IMR-90 (cell line): ENCODE results near the gene C1orf141. TPM values are rescaled to one million over a fixed set of nuclear protein-coding genes. Genes with fewer than 3 reads are reported as not detected.

Experiments
- ATAC-seq: fragments of 200-7000 bp; cut with Tn5 transposase; 2 replicates; pipeline ENCODE4 v1.9.1; 2020; ENCODE audit warnings: low read depth, mild to moderate bottlenecking, moderate library complexity
- BruUV-seq: library from RNA; stranded (reverse); fragments of 400-500 nt; replicated peaks from 2 replicates; lab custom pipeline; 2021; lab: Mats Ljungman, UMichigan
- CTCF ChIA-PET: fragments of 300-600 bp; formaldehyde crosslinking; extraction: SDS; loops from one replicate; lab custom pipeline; 2021; ENCODE audit warnings: antibody characterized with exemption; lab: Yijun Ruan, JAX
- POLR2A ChIA-PET: fragments of 300-600 bp; sonication (Branson Sonifier 250); formaldehyde crosslinking; loops from one replicate; lab custom pipeline; 2022; ENCODE audit warnings: antibody characterized with exemption; ENCODE audit not compliant: unreplicated experiment; lab: Charles Lee
- DNase-seq: peaks from one replicate; pipeline ENCODE4 v3.0.0; 2013
- H2AFZ ChIP-seq: replicated peaks from 2 replicates; pipeline ENCODE3; 2013; ENCODE audit warnings: low read length, mild to moderate bottlenecking; ENCODE audit not compliant: poor library complexity
- H2AK5ac ChIP-seq: 2 replicates; pipeline ENCODE4 v1.6.1; 2013; ENCODE audit warnings: low read depth, low read length, inconsistent platforms
- H2AK9ac ChIP-seq: replicated peaks from 2 replicates; pipeline ENCODE3; 2013; ENCODE audit warnings: mild to moderate bottlenecking, low read depth, low read length, moderate library complexity; ENCODE audit not compliant: poor library complexity
- H2BK120ac ChIP-seq: 2 replicates; pipeline ENCODE4 v1.6.1; 2013; ENCODE audit warnings: low read depth, low read length, inconsistent platforms
- H2BK15ac ChIP-seq: 3 replicates; pipeline ENCODE4 v1.6.1; 2013; ENCODE audit warnings: low read depth, low read length, inconsistent platforms
- H2BK20ac ChIP-seq: 2 replicates; pipeline ENCODE4 v1.6.1; 2013; ENCODE audit warnings: low read depth, mild to moderate bottlenecking, inconsistent platforms, low read length, moderate library complexity
- H2BK5ac ChIP-seq: 2 replicates; pipeline ENCODE4 v1.6.1; 2013; ENCODE audit warnings: mild to moderate bottlenecking, low read depth, low read length, inconsistent platforms; ENCODE audit not compliant: poor library complexity, severe bottlenecking
- H3K14ac ChIP-seq: replicated peaks from 2 replicates; pipeline ENCODE4 v1.6.1; 2013; ENCODE audit warnings: low read depth, low read length, inconsistent platforms
- H3K18ac ChIP-seq: 2 replicates; pipeline ENCODE4 v1.6.1; 2013; ENCODE audit warnings: low read depth, low read length, control low read depth
- H3K23ac ChIP-seq: 2 replicates; pipeline ENCODE4 v1.6.1; 2013; ENCODE audit warnings: low read depth, low read length, inconsistent platforms
- H3K27ac ChIP-seq: 2 replicates; pipeline ENCODE4 v1.5.1; 2013; ENCODE audit warnings: mild to moderate bottlenecking, control low read depth, low read length; ENCODE audit not compliant: insufficient read depth
- H3K27me3 ChIP-seq: 2 replicates; pipeline ENCODE4 v1.6.1; 2013; ENCODE audit warnings: low read length; ENCODE audit not compliant: control insufficient read depth, insufficient read depth
- H3K36me3 ChIP-seq: 2 replicates; pipeline ENCODE4 v1.6.1; 2013; ENCODE audit warnings: low read length, mixed read lengths; ENCODE audit not compliant: control insufficient read depth, insufficient read depth
- H3K4ac ChIP-seq: 2 replicates; pipeline ENCODE4 v1.6.1; 2013; ENCODE audit warnings: low read depth, low read length, inconsistent platforms
- H3K4me1 ChIP-seq: 2 replicates; pipeline ENCODE4 v1.6.1; 2013; ENCODE audit warnings: low read length, mixed read lengths; ENCODE audit not compliant: control insufficient read depth, insufficient read depth
- H3K4me2 ChIP-seq: 2 replicates; pipeline ENCODE4 v1.6.1; 2013; ENCODE audit warnings: low read depth, mild to moderate bottlenecking, control low read depth, low read length, moderate library complexity
- H3K4me3 ChIP-seq: 2 replicates; pipeline ENCODE4 v1.5.1; 2013; ENCODE audit warnings: low read depth, mild to moderate bottlenecking, control low read depth, low read length, moderate library complexity; ENCODE audit not compliant: insufficient read depth
- H3K56ac ChIP-seq: 2 replicates; pipeline ENCODE4 v1.6.1; 2013; ENCODE audit warnings: low read length, inconsistent platforms; ENCODE audit not compliant: insufficient read depth; ENCODE audit errors: extremely low read depth
- H3K79me1 ChIP-seq, 2 experiments: 2 replicates each; pipeline ENCODE4 v1.6.1; 2013; ENCODE audit warnings: low read length in 2 of 2, inconsistent platforms in 1 of 2, low read depth in 1 of 2
- H3K9ac ChIP-seq: 2 replicates; pipeline ENCODE4 v1.6.1; 2013; ENCODE audit warnings: low read depth, low read length, control low read depth
- H3K9me1 ChIP-seq: 2 replicates; pipeline ENCODE4 v1.6.1; 2013; ENCODE audit warnings: low read length, inconsistent platforms; ENCODE audit not compliant: insufficient read depth
- H3K9me3 ChIP-seq: 2 replicates; pipeline ENCODE4 v1.6.1; 2013; ENCODE audit warnings: low read length; ENCODE audit not compliant: control insufficient read depth, insufficient read depth
- H4K20me1 ChIP-seq: 2 replicates; pipeline ENCODE4 v1.6.1; 2013; ENCODE audit warnings: low read length, inconsistent platforms; ENCODE audit not compliant: insufficient read depth
- H4K5ac ChIP-seq: 2 replicates; pipeline ENCODE4 v1.6.1; 2013; ENCODE audit warnings: mild to moderate bottlenecking, low read depth, low read length, control low read depth
- H4K8ac ChIP-seq, 2 experiments: 2 replicates each; pipeline ENCODE4 v1.6.1; 2013; ENCODE audit warnings: low read depth in 2 of 2, low read length in 2 of 2, control low read depth in 1 of 2, inconsistent platforms in 1 of 2
- H4K91ac ChIP-seq: 2 replicates; pipeline ENCODE4 v1.6.1; 2013; ENCODE audit warnings: low read depth, low read length, inconsistent platforms; ENCODE audit not compliant: insufficient read depth
- MAFK ChIP-seq: IDR thresholded peaks from 2 replicates; pipeline ENCODE4 v1.6.1; 2012; ENCODE audit warnings: low read depth, low read length, improper control_type of control experiment
- WGBS, 2 experiments: methylation state at CpG; one replicate each; pipeline versions ENCODE4 v1.1.5 to v1.1.7; 2013; ENCODE audit warnings: missing lambda C conversion rate in 2 of 2; ENCODE audit not compliant: insufficient read length in 1 of 2; ENCODE audit errors: extremely low coverage in 2 of 2; 5-methylcytosine and 5-hydroxymethylcytosine counted together
- dilution Hi-C: fragments of 300-500 bp; cut with HindIII; formaldehyde crosslinking; loops from one replicate; pipeline ENCODE4 v1.14.3; 2018; ENCODE audit warnings: low sequenced_read_pairs; ENCODE audit not compliant: unreplicated experiment
- in situ Hi-C: fragments of 300-500 bp; cut with MboI; formaldehyde crosslinking; loops from 3 replicates; pipeline ENCODE4 v1.14.3; 2019; ENCODE audit warnings: low sequenced_read_pairs, inconsistent platforms, mixed read lengths
- intact Hi-C: fragments of 100-400 bp; cut with micrococcal nuclease; formaldehyde crosslinking; loops from 2 replicates; pipeline ENCODE4 v1.10.0; 2022
- polyA plus RNA-seq, 3 experiments: library from polyadenylated mRNA; depleted of rRNA; stranded (reverse); fragments of >200 nt; gene quantifications; 2 replicates each; pipeline ENCODE4 v1.2.3, GENCODE V29; 2012; ENCODE audit warnings: low replicate concordance in 1 of 3
- total RNA-seq: library from RNA; depleted of rRNA; stranded (reverse); fragments of >200 nt; gene quantifications from 2 replicates; pipeline ENCODE4 v1.2.3, GENCODE V29; 2012
- TF ChIP-seq, protein P1 (sequence below): fragments of 150-350 bp; IDR thresholded peaks from 2 replicates; pipeline ENCODE4 v1.6.1; 2017; ENCODE audit warnings: mild to moderate bottlenecking, antibody characterized with exemption, low read length, low read depth

C1orf141 gene
- total and polyA plus RNA-seq, 2 of the 4 experiments (the other 2 are of a cell fraction), result not detected

DNA sequence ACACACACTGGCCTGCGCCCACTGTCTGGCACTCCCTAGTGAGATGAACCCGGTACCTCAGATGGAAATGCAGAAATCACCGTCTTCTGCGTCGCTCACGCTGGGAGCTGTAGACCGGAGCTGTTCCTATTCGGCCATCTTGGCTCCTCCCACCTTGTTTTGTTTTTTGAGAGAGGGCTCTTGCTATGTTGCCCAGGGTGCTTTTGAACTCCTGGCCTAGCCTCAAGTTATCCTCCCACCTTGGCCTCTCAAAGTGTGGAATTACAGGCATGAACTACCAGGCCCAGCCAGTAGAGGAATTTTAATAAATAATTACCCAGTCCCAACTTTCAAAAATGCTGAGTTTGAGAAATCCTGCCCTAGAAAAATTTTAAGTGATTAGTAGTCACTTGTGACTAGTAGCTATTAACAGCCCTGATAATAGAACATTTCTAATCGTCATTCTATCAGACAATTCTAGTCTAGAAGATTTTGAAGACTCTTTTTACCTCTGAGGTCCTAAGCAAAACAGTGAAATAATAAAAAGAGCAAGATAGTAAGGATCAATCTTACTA lies 49.9 kb downstream of the C1orf141 start:
- dilution Hi-C loops (no loop called here), in situ Hi-C loops (no loop called here), intact Hi-C loops (no loop called here)
- H2BK15ac ChIP-seq, result no peak overlapping the region
- CTCF ChIA-PET, result interaction anchor here (0.6 to 1.4 kb wide), 5 partner anchors 11 to 345 kb away, joined by 3 to 4 read pairs (median 3); no protein-coding TSS in a partner anchor
- no peak overlapping the region for H4K91ac ChIP-seq
- no peak overlapping the region for H2AK5ac ChIP-seq
- no peak overlapping the region for H2BK120ac ChIP-seq
- no peak for ATAC-seq
- H3K79me1 ChIP-seq, result no peaks in the 10 kb centered on the region
- H3K56ac ChIP-seq, result no peak overlapping the region
- no peak overlapping the region for H3K18ac ChIP-seq
- POLR2A ChIA-PET, result no interaction called here
- 0 out of 2 replicates have a peak, but pooled peaks have one; percentile 21 for TF ChIP-seq MAFK
- TF ChIP-seq, protein P1, sequence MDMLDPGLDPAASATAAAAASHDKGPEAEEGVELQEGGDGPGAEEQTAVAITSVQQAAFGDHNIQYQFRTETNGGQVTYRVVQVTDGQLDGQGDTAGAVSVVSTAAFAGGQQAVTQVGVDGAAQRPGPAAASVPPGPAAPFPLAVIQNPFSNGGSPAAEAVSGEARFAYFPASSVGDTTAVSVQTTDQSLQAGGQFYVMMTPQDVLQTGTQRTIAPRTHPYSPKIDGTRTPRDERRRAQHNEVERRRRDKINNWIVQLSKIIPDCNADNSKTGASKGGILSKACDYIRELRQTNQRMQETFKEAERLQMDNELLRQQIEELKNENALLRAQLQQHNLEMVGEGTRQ, result no peak
- H3K23ac ChIP-seq, result no peak overlapping the region
- no TSS peak for BruUV-seq
- no peak overlapping the region for H4K8ac ChIP-seq
- no peak overlapping the region for H2AK9ac ChIP-seq
- no peak for DNase-seq
- H3K9ac ChIP-seq, result no peak overlapping the region
- no peak overlapping the region for H3K4me2 ChIP-seq
- H3K4me1 ChIP-seq, result no peaks in the 10 kb centered on the region
- no peak overlapping the region for H3K4ac ChIP-seq
- H3K36me3 ChIP-seq, result no peaks in the 10 kb centered on the region
- H2AFZ ChIP-seq, result no peak overlapping the region
- no peak overlapping the region for H3K14ac ChIP-seq
- H3K27ac ChIP-seq, result no peak overlapping the region
- no peak overlapping the region for H4K5ac ChIP-seq
- H3K27me3 ChIP-seq, result no peaks in the 10 kb centered on the region
- no peak overlapping the region for H2BK20ac ChIP-seq
- no CpG with 5 or more reads among the region's 9 CpGs for WGBS, 2 experiments
- no peaks in the 10 kb centered on the region for H3K9me1 ChIP-seq
- H2BK5ac ChIP-seq, result no peak overlapping the region
- no peaks in the 10 kb centered on the region; the same call in 1 of the 2 replicates for H3K9me3 ChIP-seq
- no peaks in the 10 kb centered on the region for H4K20me1 ChIP-seq
- no peak overlapping the region for H3K4me3 ChIP-seq
